Adipose tissue (tissue), 3 donors: ENCODE results near the gene CCDC86. TPM values are rescaled to one million over a fixed set of nuclear protein-coding genes. Genes with fewer than 3 reads are reported as not detected.
"Not testable (repeated sequence)": the region's sequence is repeated elsewhere in the genome, so short reads cannot be mapped to it uniquely, and the experiment has no call there.

Experiments used
- H3K27ac ChIP-seq: one replicate; pipeline ENCODE4 v1.5.1; 2013; ENCODE audit warnings: low read depth, low read length
- WGBS, 3 donors: extraction: QIAGEN DNeasy Blood & Tissue Kit; methylation state at CpG; one replicate each; pipeline ENCODE4 v1.1.7; 2013; 5-methylcytosine and 5-hydroxymethylcytosine counted together
- polyA plus RNA-seq, 3 donors: library from polyadenylated mRNA; stranded (reverse); fragments of 200-250 nt; gene quantifications; one replicate each; pipeline ENCODE4 v1.2.3, GENCODE V29; 2013
- donor health status: healthy with polysubstance abuse.
- donor health status: Bipolar disorder and iron deficiency.
- donor health status: healthy.

Gene CCDC86
- 10 to 100 TPM; 11.6 to 34.7 (median 13.8) TPM for polyA plus RNA-seq

- no peak within 1 kb of the TSS for H3K27ac ChIP-seq
- 0 to 1% (median 0%) methylated on average over 57 of the region's 57 CpGs for WGBS, 3 donors
Observed at GRCh38 chr11:60841797-60842667, at the start of gene CCDC86. TSS of gene CCDC86 (plus strand) at chr11:60842113. CDS start at chr11:60842125, 12 bp downstream.

GRCh38 chr11:60792521-60792920, 49.4 kb upstream of the CCDC86 start:
- WGBS, 3 donors, result 60 to 86% (median 81%) methylated on average over 3 of the region's 3 CpGs

GRCh38 chr11:60795291-60795690, 46.6 kb upstream of the CCDC86 start:
- WGBS, 3 donors, result 64 to 87% (median 67%) methylated on average over 6 of the region's 6 CpGs
- H3K27ac ChIP-seq, result no peak overlapping the region

More at GRCh38 chr11:60792521-60792920, 49.4 kb upstream of the CCDC86 start:
- no peak overlapping the region for H3K27ac ChIP-seq

GRCh38 chr11:60797846-60798630, 43.9 kb upstream of the CCDC86 start:
- H3K27ac ChIP-seq, result no peak overlapping the region
- 84 to 86% (median 86%) methylated on average over 17 of the region's 17 CpGs for WGBS, 3 donors

- 91 to 94% (median 94%) methylated on average over 3 of the region's 3 CpGs for WGBS, 3 donors
Observed at GRCh38 chr11:60798631-60799030, 43.3 kb upstream of the CCDC86 start.

GRCh38 chr11:60801194-60801593, 40.7 kb upstream of the CCDC86 start:
- H3K27ac ChIP-seq, result no peak overlapping the region
- 82 to 89% (median 86%) methylated on average over 10 of the region's 10 CpGs for WGBS, 3 donors

More at GRCh38 chr11:60798631-60799030, 43.3 kb upstream of the CCDC86 start:
- no peak overlapping the region for H3K27ac ChIP-seq

- H3K27ac ChIP-seq, result no peak overlapping the region
- WGBS, 3 donors, result 72 to 84% (median 76%) methylated on average over 7 of the region's 7 CpGs
Observed at GRCh38 chr11:60803273-60803936, 38.5 kb upstream of the CCDC86 start.

GRCh38 chr11:60809249-60809648, 32.7 kb upstream of the CCDC86 start:
- WGBS, 3 donors, result 60 to 65% (median 62%) methylated on average over 3 of the region's 3 CpGs
- no peak overlapping the region for H3K27ac ChIP-seq

- no peak overlapping the region for H3K27ac ChIP-seq
- WGBS, 3 donors, result 84 to 91% (median 85%) methylated on average over 11 of the region's 11 CpGs
Observed at GRCh38 chr11:60809691-60810090, 32.2 kb upstream of the CCDC86 start.

- WGBS, 3 donors, result 80 to 96% (median 93%) methylated on average over 3 to 4 of the region's 4 CpGs
- no peak overlapping the region for H3K27ac ChIP-seq
Observed at GRCh38 chr11:60810151-60810550, 31.8 kb upstream of the CCDC86 start.

- WGBS, 3 donors, result 30 to 64% (median 41%) methylated on average over 8 of the region's 8 CpGs
- no peak overlapping the region for H3K27ac ChIP-seq
Observed at GRCh38 chr11:60810569-60810968, 31.3 kb upstream of the CCDC86 start.

- H3K27ac ChIP-seq, result no peak overlapping the region
- 93 to 94% (median 94%) methylated on average over 1 of the region's 1 CpG for WGBS, 3 donors
Observed at GRCh38 chr11:60813324-60813723, 28.6 kb upstream of the CCDC86 start.

- WGBS, 3 donors, result 77 to 90% (median 87%) methylated on average over 2 of the region's 2 CpGs
- no peak overlapping the region for H3K27ac ChIP-seq
Observed at GRCh38 chr11:60814112-60814511, 27.8 kb upstream of the CCDC86 start.

GRCh38 chr11:60816590-60817157, 25.2 kb upstream of the CCDC86 start:
- H3K27ac ChIP-seq, result no peak overlapping the region
- WGBS, 3 donors, result 95 to 98% (median 96%) methylated on average over 2 of the region's 2 CpGs

- 58 to 72% (median 66%) methylated on average over 4 of the region's 4 CpGs for WGBS, 3 donors
- no peak overlapping the region for H3K27ac ChIP-seq
Observed at GRCh38 chr11:60818057-60818456, 23.9 kb upstream of the CCDC86 start.

- 54 to 67% (median 62%) methylated on average over 15 of the region's 15 CpGs for WGBS, 3 donors
- H3K27ac ChIP-seq, result no peak overlapping the region
Observed at GRCh38 chr11:60821827-60822599, 19.9 kb upstream of the CCDC86 start.

- 85 to 97% (median 94%) methylated on average over 5 of the region's 5 CpGs for WGBS, 3 donors
- H3K27ac ChIP-seq, result not testable (repeated sequence)
Observed at GRCh38 chr11:60823745-60824306, 18.1 kb upstream of the CCDC86 start.
